Activated T-cell treated with anti-CD3 and anti-CD28 coated beads for 24 hours (primary cell): ENCODE results near the gene GAS6.
"Not testable (repeated sequence)": the region's sequence is repeated elsewhere in the genome, so short reads cannot be mapped to it uniquely, and the experiment has no call there.

Source experiments
- DNase-seq: peaks from one replicate; pipeline ENCODE4 v3.0.0-alpha.2; 2020; ENCODE audit warnings: low read depth

Gene GAS6

DNA sequence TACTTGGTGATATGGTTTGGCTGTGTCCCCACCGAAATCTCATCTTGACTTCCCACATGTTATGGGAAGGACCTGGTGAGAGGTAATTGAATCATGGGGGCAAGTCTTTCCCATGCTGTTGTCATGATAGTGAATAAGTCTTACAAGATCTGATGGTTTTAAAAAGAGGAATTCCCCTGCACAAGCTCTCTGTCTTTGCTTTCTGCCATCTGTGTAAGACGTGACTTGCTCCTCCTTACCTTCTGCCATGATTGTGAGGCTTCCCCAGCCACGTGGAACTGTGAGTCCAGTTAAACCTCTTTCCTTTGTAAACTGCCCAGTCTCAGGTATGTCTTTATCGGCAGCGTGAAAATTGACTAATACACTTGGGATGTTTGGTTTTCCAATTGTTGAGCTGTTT lies 4.0 kb upstream of the GAS6 start:
- DNase-seq: not testable (repeated sequence)

- DNase-seq: no peak
Observed at GRCh38 chr13:113865427-113865826, 1.6 kb upstream of the GAS6 start.

GRCh38 chr13:113864273-113864890 lies 506 bp upstream of the GAS6 start:
- DNase-seq: no peak

DNA sequence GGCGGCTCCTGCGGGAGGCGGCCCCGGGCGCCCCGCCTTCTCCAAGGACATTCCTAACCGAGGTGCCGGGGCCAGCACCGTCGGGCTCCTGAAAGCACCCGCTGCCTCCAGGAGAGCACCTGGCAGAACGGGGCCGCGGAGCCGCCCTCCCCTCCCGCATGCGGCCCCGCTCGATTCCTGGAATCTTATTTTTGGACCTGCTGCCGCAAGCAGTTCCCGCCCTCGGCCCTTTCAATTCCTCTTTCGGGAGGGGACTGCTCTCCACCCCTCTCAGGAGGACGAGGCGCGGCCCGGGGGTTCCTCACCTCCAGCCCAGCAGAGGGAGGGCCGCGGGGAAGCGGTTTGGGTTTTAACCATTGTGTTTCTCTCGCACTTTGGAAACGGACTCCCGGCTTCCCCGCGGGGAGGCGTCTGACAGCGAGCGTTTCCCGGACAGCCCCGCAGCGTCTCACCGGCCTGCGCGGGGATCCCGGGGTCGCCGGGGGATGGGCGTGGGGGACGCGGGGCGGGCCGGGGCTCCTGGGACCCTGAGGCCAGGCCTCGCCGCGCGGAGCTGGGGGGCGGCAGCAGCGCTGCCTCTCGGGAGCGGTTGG lies 849 bp downstream of the GAS6 start:
- DNase-seq: no peak

GRCh38 chr13:113862191-113862930 lies 1.5 kb downstream of the GAS6 start:
- DNase-seq: no peak

- no peak for DNase-seq
Observed at GRCh38 chr13:113861433-113862030, 2.3 kb downstream of the GAS6 start.

DNA sequence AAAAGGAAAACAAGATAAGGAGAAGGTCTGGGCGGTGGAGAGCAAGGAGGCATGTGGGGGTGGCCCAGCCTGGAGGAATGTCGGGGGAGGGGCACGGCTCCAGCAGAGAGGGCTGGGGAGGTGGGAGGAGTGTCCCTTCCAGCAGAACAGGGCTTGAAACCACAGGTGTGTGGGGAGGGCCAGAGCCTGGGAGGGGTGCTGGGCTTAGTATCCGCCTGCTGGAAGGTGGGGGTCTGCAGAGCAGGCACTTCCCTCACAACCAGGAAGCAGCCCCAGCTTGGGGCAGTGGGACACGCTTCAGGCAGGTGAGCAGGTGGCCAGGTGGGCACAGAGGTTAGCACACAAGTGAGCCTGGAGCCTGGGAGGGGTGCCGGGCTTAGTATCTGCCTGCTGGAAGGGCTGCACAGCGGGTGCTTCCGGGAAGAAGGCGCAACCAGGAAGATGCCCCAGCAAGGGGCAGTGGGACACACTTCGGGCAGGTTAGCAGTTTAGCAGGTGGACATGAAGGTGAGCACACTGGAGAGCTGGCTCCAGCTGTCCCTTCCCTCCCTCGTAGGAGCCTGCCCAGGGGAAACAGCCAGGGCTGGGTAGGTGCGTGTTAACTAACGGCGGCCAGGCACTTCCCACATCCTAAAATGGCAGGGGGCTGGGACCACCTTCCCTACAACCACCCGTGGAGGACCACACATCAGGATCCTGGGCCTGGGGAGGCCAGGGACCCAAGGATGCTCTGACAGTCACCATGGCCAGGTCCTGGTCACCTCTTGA lies 3.0 kb downstream of the GAS6 start:
- no peak for DNase-seq

DNA sequence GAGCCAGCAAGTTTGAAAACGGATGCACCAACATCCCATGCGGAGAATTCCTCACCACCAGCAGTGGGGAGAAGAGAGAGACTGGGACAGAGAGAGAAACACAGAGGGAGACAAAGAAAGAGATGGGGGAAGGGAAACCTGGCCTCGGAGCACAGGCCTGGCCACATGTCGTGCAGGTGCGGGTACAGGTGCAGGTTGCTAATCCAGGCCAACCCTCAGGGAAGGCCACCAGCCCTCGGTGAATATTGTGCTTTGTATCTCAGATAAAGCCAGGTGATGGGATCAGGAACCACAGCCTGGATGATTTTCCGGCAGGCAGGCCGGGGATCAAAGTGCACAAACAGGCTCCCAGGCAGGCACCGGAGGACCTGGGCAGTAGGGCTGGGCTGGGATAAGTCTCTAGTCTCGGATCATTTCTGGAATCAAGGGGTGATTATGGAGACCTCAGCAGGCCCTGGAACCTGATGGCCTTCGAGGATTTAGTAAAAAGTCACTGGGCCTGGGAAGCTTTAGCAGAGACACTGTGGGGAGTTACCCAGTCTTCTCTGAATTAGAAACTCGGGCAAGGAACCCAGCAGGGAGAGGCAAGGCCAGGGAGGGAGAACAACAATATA lies 3.7 kb downstream of the GAS6 start:
- no peak for DNase-seq

GRCh38 chr13:113859311-113860050 lies 4.4 kb downstream of the GAS6 start:
- no peak for DNase-seq

GRCh38 chr13:113857531-113858195 lies 6.2 kb downstream of the GAS6 start:
- DNase-seq: no peak

GRCh38 chr13:113856716-113857065 lies 7.2 kb downstream of the GAS6 start:
- DNase-seq: no peak

DNA sequence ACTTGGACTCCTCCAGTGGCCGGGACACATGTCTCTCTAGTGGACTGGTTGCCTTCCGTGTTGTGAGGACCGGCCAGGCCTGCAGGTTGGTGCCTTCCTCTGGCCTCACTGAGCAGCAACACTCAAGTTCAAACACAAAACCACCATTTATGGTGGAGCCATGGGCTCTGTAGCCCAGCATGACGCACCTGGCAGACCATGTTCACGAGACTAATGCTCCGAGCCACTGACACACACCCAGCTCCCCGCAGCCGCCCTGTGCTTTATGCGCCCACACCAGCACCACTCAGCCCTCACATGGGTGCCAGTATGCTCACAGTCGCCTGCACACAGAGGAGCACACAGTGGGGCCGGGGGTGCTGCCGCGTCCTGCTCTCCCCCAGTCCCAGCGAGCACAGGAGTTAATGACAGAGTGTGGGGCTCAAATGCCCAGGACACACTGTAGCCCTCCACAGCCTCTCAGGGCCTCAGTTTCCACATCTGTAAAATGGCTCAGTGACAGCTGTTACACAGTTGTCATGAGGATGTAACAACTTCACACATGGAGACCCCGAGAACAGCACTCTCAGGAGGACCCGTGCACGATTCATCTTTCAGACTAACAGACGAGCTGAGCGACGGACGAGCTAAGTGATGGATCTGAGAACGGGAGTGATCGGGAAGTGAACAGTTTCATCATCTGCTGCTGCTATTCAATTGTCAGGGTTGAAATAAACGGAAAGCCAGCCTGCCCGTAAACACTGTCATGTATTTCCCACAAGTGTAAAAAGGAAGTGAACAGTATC lies 7.8 kb downstream of the GAS6 start:
- DNase-seq: no peak

DNA sequence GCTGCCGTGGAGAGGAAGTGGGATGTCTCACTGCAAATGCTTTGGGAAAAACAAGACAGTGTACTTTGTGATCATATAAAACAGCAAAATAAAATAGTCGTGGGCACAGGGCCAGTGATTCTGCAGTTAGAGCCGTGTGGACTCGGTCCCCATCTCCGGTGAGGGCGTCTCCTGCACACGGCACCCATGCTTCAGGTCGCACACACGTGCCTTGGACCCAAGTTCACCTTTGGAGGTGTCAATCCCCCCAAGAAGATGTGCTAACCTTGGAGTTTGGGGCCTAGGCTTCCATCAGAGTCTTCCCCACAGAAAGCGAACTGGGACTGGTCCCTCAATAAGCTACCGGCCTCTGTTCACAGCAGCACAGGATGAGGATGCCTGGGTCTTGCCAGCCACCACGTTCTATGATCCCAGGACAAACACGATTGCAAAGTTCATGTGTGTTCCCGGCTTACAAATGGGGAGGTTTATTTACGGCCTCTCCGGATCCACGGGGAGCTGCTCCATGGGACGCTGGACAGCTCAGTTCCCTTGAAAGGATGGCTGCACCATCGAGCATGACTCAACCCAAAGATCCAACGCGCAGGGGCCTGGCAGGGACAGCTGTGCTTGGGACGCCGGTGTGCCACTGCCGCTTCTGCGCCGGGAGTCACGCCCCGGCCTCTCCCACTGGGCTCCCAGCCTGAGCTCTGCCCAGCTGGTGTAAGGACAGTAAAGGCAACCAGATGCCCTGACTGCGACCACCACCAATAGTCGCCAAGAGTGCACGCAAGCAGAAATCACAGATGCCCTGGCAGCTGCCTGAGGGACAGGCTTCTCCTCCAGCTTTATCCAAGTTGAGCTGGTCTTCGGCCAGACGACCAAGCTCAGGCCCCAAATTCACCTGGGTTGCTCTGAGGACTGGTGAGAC lies 8.6 kb downstream of the GAS6 start:
- no peak for DNase-seq

DNA sequence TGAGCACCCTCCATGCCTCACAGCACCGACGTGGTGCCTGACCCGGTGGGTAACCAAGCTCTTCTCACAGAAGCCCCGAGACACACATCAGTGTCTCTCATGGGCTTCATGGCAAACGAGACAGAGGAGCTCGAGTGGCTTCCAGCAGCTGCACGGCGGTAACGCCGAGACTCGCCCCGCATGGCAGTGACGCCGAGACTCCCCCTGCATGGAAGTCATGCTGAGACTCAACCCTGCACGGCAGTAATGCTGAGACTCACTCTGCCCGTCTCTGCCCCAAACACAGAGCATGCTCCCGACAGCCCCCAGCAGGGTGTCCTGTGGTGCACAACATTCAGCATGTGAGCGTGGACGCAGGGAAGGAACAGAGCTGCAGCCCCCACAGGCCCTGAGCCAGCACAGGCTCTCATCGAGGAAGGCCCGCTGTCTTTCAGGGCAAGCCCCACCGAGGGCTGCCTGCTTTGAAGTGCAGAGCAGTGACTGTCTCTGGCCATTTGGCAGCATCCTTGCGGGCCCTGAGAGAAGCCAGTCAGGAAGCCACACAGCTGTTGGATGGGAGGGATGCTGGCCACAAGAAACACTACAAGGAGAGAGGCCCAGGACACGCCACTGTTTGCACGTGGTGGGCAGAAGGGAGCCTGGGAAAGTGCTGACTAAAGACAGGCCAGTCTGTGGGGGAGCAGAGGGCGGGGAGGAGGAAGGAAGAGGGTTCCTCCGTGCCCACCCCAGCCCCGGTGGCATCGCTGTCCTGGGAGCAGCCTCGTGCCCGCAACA lies 9.5 kb downstream of the GAS6 start:
- no peak for DNase-seq

- no peak for DNase-seq
Observed at GRCh38 chr13:113853518-113854237, 10.2 kb downstream of the GAS6 start.

DNA sequence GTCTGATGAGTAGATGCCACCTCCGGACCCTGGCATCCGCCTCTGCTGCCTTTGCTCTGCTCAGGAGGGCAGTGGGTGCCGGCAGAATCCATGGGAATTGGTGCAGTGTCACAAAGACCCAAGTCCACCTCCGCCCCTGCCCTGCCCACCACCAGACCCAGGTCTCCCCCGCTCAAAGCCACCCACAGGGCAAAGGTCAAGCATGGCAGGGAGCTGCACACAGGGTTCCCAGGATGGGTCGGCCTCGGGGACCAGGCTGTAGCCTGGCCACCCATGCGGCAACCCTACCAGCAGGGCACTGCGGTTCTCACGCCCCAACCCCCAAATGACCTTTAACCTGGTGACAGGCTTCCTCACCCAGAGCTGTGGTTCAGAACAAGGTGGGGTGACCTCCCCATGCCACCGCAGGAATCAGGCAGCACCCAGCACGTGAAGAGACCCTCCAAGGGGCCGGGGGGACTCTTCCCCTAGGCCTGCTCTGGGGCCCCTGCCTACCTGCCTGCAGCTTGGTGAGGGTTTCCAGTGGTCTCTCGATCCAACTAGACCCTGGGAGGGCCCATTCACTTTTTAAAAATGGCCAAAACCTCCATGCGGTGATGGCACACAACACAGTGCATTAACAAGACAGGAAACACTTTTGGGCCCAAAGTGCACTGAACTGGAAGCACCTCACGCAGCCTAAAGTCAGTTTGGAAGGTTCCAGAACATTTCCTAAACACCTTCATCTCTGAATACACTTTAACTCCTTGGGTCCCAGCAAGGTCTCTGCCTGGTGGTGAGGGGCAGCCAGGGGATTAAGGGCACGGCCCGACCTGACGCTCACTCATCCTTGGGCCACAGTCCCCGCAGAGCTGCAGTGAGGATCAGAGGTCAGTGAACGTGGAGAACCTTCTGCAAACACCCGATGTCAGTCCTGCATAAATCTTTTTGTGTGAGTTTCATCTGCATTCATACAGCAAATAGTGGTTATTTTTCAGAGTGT lies 11.0 kb downstream of the GAS6 start:
- DNase-seq: no peak
